HPDE6-E6E7 (cell line): ENCODE data around the gene PRRX2.

ENCODE experiments used
- DNase-seq: peaks from one replicate; pipeline ENCODE4 v3.0.0; 2011; ENCODE audit warnings: missing footprints; ENCODE audit errors: extremely low spot score

PRRX2 gene

DNA sequence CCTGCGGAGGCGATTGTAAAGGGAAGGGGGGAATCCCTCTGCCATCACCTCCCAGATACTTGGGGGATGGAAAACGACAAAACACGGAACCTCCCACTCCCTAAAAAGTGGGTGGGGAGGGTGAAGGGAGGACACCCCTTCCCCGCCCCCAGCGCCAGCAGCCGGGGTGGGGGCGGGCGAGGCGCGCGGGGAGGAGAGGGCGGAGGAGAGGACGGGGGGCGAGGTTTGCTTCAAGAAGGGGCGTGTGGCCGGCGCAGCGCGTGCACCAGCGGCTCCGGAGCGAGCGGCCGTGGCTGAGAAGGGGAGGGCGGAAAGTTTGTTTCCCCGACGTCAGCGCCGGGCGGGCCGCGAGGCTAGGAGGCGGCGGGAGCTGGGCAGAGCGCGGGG, at the start of gene PRRX2:
PRRX2 (plus strand) TSS at position 259 of the 387 bp plus-strand sequence. CDS start 221 bp downstream, outside the sequence.
- DNase-seq, result no peak

DNA sequence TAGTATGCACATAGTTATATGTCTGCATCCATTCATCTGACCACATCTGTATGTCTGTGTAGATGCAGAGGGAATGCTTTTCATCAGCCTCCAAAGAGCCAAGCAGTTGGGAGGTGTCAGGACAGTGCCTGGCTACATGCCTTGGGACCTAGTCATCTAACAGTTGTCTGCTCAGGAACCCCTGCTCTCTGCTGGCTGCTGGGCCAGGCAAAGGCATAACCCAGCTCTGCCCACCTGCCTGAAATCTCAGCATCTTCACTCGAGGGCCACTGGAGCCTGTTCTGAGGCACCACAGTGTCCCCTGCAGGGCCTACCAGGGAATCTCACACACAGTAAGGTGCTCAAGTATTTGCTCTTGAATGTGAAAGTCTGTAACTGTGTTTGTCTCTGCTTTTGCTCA, 48.3 kb upstream of the PRRX2 start:
- no peak for DNase-seq

DNA sequence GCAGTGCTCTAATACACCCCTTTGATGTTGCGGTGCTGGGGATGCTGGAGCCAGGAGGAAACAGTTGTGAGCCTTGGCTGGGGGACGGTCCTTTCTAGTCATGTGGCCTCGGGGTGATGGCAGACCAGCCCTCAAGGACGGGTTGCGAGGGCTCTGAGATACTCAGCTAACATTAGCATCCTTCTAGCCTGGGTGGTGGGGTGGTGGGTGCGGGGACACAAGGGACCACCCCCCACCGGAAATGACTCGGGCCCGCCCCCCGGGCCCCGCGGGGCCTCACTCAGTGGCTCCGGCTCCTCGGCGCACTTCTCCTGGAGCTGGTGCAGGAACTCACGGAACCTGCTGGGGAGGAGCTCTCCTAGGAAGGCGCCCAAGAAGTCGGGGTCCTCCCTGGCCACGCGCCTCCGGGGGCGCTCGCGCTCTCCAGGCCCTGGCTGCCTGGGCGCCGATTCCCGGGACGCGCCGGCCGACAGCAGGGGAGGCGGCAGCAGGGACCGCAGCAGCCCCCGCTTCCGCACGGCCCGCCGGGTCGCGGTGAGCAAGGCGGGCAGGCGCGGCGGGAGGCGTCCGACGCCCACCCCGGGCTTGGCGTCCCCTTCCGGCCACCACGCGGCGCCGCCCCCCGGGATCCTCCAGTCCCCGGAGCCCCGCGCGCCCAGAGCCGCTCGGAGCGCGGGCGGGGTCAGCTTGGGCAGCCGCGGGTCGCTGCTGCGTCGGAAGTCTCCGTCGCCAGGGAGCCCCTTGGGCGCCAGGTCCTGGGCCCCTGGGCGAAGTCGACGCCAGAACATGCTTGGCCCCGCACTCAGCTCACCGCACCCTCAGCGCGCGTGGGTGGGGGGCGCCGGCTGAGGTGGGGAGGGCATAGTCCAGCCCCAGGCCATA, 45.4 kb upstream of the PRRX2 start:
- no peak for DNase-seq

GRCh38 chr9:129620669-129621295, 44.7 kb upstream of the PRRX2 start, which contains the start of gene C9orf50:
Gene C9orf50, minus strand, starts transcription at chr9:129621101. Its CDS starts 527 bp downstream, at chr9:129620574.
- DNase-seq, result no peak

- DNase-seq, result no peak
Measured at GRCh38 chr9:129623331-129623730, 42.1 kb upstream of the PRRX2 start.

DNA sequence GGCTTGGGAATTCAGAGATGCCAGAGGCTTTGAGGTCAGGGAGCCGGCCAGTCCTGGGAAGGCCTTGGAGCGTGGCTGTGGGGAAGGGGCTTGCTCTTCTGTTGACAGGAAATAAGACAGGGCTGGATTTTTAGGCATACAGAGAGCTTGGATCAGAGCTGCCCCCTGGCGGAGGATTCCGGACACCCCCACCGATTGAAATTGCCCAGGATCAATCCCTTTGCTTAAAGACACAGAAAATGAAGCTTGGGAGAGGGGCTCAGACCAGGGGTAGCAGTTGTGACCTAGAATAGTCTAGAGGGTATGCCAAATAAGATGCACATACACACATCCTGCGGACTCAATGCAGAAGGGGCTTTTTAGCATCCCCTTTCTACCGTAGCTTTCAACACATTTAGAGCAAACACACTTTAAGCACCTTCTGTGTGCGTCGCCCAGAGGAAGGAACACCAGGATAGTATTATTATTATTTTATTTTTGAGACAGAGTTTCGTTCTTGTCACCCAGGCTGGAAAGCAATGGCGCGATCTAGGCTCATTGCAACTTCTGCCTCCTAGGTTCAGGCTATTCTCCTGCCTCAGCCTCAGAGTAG, 41.2 kb upstream of the PRRX2 start:
- DNase-seq, result peak; percentile 63

DNA sequence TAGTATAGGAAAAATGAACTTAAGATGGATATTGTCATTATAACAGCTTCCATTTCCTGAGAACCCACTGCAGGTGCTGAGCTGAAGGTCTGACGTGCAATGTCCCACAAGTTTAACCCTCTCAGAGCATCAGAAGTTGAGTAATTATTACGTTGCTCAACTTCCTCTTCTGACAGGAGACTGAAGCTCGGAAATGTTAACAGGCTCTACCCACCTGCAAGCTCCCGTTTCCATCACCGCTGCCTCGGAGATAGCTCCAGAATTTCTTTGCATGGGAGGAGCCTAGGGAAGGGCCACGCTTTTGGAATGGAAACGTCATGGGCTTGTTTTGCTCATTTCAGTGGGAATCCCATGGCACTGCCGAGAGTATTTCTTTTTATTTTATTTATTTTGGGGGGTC, 40.5 kb upstream of the PRRX2 start:
- DNase-seq, result no peak

- DNase-seq, result peak; percentile 70
Measured at GRCh38 chr9:129626079-129626624, 39.3 kb upstream of the PRRX2 start, which contains the start of gene NTMT1. Gene NTMT1, plus strand, starts transcription at chr9:129626163. Its CDS starts 6,541 bp downstream, at chr9:129632704.

- DNase-seq, result no peak
Measured at GRCh38 chr9:129626625-129627284, 38.7 kb upstream of the PRRX2 start.

- DNase-seq, result no peak
Measured at GRCh38 chr9:129627556-129628440, 37.6 kb upstream of the PRRX2 start.

DNA sequence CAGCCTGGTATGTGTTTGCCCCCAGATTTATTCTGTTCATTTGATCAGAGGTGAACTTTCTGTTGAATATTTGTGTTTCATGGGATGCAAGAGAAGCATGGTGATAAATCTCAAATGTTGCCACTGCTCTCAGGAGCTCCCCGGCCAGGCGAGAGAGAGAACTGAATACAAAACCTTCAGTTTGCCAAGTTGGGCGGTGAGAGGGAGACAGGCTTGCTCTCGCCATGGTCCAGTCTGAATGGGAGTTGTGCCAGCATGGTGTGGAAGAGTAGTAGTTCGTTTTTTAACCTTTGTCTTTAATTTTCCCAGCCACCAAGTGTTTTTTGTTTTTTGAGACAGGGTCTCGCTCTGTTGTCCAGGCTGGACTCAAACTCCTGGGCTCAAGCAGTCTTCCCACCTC, 36.7 kb upstream of the PRRX2 start:
- DNase-seq, result no peak

GRCh38 chr9:129629251-129629820, 36.1 kb upstream of the PRRX2 start:
- no peak for DNase-seq

- no peak for DNase-seq
Measured at GRCh38 chr9:129630967-129631673, 34.3 kb upstream of the PRRX2 start.

- DNase-seq, result no peak
Measured at GRCh38 chr9:129631674-129632129, 33.7 kb upstream of the PRRX2 start.

- DNase-seq, result no peak
Measured at GRCh38 chr9:129632460-129632859, 33.0 kb upstream of the PRRX2 start.

- no peak for DNase-seq
Measured at GRCh38 chr9:129633207-129633606, 32.2 kb upstream of the PRRX2 start.

- DNase-seq, result no peak
Measured at GRCh38 chr9:129633848-129634247, 31.6 kb upstream of the PRRX2 start.

- DNase-seq, result no peak
Measured at GRCh38 chr9:129635099-129636065, 30.1 kb upstream of the PRRX2 start.
